Neural crest cell (in vitro differentiated cells): ENCODE measurements around the gene ELFN1. TPM values are rescaled to one million over a fixed set of nuclear protein-coding genes. Genes with fewer than 3 reads are reported as not detected.

Experiments used
- DNase-seq: peaks from one replicate; pipeline ENCODE4 v3.0.0; 2021; ENCODE audit warnings: low read depth, mixed read lengths, low spot score
- H3K27ac Mint-ChIP-seq: one replicate; pipeline ENCODE4 v1.8.0; 2021; ENCODE audit warnings: mild to moderate bottlenecking, mixed read lengths; ENCODE audit not compliant: unreplicated experiment
- H3K27me3 Mint-ChIP-seq: 2 replicates; pipeline ENCODE4 v1.8.0; 2021; ENCODE audit warnings: low read depth, mild to moderate bottlenecking, mixed read lengths
- H3K36me3 Mint-ChIP-seq: 2 replicates; pipeline ENCODE4 v1.8.0; 2021; ENCODE audit warnings: low read depth, mild to moderate bottlenecking, mixed read lengths
- H3K4me1 Mint-ChIP-seq: 2 replicates; pipeline ENCODE4 v1.8.0; 2021; ENCODE audit warnings: mixed read lengths
- H3K4me3 Mint-ChIP-seq: one replicate; pipeline ENCODE4 v1.8.0; 2021; ENCODE audit warnings: mild to moderate bottlenecking, mixed read lengths
- H3K9me3 Mint-ChIP-seq: 2 replicates; pipeline ENCODE4 v1.8.0; 2021; ENCODE audit warnings: mixed read lengths
- total RNA-seq: library from RNA; stranded (reverse); gene quantifications from 2 replicates; pipeline ENCODE4 v1.2.1, GENCODE V29; 2021
- TF ChIP-seq, protein P1 (sequence below): fragments of 200-600 bp; sonication (generic); conservative IDR thresholded peaks from 2 replicates; pipeline ENCODE4 v1.5.0; 2021; ENCODE audit warnings: antibody characterized with exemption, mild to moderate bottlenecking

ELFN1 gene
- total RNA-seq, 1 donor from 2014 or later, result 8.5 TPM

DNA sequence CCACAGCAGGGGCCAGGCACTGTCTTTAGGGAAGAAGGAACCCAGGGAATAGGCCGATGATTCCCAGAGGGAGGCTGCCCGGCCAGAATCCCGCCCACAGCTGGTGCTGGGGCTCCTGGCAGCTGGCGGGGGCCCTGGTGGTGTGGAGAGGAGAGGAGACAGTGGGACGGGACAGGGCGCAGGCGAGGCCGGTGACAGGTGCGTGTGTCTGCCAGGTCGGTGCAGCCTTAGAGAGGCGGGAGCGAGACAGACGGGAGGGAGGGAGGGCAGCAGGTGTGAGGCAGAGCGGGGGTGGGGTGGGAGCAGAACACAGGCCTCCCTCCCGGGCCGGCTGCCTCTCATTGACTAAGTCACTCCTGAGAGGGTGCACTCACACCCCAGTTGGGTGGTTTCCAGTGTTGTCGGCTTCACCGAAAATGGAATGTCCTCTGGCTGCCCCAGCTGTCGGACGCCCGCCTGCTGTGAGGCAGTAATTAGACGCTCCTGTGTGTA lies 55.2 kb downstream of the ELFN1 start:
- no peak overlapping the region for H3K27ac Mint-ChIP-seq
- H3K4me3 Mint-ChIP-seq, result no peak overlapping the region
- no peaks in the 10 kb centered on the region for H3K9me3 Mint-ChIP-seq
- no peak for DNase-seq
- TF ChIP-seq, protein P1, sequence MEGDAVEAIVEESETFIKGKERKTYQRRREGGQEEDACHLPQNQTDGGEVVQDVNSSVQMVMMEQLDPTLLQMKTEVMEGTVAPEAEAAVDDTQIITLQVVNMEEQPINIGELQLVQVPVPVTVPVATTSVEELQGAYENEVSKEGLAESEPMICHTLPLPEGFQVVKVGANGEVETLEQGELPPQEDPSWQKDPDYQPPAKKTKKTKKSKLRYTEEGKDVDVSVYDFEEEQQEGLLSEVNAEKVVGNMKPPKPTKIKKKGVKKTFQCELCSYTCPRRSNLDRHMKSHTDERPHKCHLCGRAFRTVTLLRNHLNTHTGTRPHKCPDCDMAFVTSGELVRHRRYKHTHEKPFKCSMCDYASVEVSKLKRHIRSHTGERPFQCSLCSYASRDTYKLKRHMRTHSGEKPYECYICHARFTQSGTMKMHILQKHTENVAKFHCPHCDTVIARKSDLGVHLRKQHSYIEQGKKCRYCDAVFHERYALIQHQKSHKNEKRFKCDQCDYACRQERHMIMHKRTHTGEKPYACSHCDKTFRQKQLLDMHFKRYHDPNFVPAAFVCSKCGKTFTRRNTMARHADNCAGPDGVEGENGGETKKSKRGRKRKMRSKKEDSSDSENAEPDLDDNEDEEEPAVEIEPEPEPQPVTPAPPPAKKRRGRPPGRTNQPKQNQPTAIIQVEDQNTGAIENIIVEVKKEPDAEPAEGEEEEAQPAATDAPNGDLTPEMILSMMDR, result no peak
- peaks cover 4% of the 10 kb centered on the region for H3K36me3 Mint-ChIP-seq
- peaks cover 7% of the 10 kb centered on the region for H3K4me1 Mint-ChIP-seq
- no peaks in the 10 kb centered on the region for H3K27me3 Mint-ChIP-seq

DNA sequence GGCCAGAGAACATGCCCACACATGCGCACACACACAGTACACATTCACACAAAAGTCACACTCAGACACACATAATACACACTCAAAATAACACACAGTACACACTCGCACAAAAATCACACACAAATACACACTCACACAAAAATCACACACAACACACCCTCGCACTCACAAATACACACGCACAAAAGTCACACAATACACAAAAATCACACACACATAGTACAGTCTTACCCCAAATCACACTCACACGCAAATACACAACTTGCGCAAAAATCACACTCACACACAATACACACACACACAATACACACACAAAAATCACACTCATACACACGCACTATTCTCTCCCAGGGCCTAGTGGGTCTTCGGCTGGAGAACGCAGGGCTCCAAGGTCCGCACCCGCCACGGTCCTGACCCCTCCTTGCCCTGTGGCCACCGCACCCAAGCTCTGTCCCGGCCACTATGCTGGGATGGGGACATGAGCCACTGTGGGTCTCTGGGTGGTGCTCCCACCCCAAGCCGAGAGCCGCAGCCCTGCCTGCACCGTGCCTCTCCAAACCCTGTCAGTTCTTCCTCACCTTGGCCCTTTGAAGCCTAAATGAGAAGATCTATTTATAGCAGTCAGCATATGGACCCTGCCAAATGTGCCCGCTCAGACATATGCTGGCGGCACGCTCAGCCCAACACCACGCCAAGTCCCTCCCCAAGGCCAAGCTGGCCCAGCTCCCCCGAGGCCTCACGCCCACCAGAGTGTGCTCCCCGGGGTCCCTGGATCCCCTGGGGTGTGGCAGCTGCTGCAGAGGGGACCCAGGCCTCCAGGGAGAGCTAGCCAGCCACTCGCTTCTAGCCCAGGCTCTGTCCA lies 55.9 kb downstream of the ELFN1 start:
- no peaks in the 10 kb centered on the region for H3K9me3 Mint-ChIP-seq
- H3K27me3 Mint-ChIP-seq, result no peaks in the 10 kb centered on the region
- no peak for DNase-seq
- TF ChIP-seq, protein P1, result no peak
- H3K4me3 Mint-ChIP-seq, result no peak overlapping the region
- H3K27ac Mint-ChIP-seq, result peak overlapping the region; percentile 7
- peaks cover 8% of the 10 kb centered on the region for H3K4me1 Mint-ChIP-seq
- H3K36me3 Mint-ChIP-seq, result peaks cover 8% of the 10 kb centered on the region

DNA sequence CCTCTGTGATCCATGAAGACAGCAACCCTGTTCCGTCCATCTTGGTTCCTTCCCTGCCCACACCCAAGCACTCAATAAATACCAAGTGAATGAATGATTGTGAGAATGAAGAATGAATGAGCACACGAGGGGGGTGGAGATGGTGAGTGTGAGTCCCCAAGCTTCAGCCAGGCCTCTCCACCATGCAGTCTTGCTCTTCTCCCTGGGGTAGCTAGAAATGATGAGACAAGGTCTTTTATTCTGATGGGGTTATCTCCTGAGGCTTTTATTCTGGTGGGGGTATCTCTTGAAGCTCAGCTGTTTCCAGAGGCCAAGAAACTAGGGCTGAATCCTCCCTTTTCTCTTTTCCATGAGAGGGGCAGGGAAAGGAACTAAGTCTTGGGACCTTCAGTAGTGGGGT lies 57.0 kb downstream of the ELFN1 start:
- no peak for DNase-seq
- Mint-ChIP-seq H3K4me3 (no peak overlapping the region), H3K27me3 (no peaks in the 10 kb centered on the region), H3K36me3 (peaks cover 10% of the 10 kb centered on the region), H3K27ac (no peak overlapping the region), H3K4me1 (peaks cover 8% of the 10 kb centered on the region), H3K9me3 (no peaks in the 10 kb centered on the region)
- TF ChIP-seq, protein P1, result no peak

DNA sequence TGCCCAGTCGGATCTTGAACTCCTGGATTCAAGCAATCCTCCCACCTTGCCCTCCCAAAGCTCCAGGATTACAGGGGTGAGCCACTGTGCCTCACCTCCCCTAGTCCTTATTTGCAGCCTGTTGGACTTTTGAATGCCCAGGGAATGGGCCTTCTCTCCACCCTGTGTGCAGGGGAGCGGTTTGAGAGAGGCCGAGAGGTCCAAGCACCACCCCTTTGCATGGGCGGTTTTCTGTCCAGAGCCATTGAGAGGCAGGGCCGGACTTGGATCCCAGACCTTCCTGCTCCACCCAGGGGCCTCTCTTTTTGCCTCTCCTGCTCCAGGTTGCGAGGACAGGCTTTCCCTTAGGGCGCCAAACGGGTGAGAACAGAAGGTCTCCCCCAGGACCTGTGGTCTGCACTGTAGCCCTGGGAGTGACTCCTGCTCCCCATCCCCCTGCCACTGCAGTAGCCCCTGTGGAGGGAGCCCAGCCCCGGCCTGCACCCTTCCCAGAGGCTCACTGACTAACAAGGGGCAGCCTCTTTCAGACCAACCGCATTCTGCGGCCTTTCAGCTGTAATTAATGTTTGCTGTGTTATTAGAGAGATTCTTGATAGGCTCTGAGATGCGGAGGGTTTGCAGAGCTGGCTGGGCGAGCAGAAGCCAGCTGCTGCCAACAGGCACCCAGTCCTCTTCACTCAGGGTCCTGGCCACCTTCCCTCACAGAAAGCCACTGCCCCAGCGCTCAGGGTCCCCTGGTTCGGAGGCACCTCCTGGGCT lies 57.9 kb downstream of the ELFN1 start:
- Mint-ChIP-seq H3K4me3 (no peak overlapping the region), H3K27ac (no peak overlapping the region), H3K27me3 (no peaks in the 10 kb centered on the region), H3K4me1 (peaks cover 8% of the 10 kb centered on the region), H3K9me3 (no peaks in the 10 kb centered on the region), H3K36me3 (peaks cover 10% of the 10 kb centered on the region)
- DNase-seq, result no peak
- TF ChIP-seq, protein P1, result no peak

DNA sequence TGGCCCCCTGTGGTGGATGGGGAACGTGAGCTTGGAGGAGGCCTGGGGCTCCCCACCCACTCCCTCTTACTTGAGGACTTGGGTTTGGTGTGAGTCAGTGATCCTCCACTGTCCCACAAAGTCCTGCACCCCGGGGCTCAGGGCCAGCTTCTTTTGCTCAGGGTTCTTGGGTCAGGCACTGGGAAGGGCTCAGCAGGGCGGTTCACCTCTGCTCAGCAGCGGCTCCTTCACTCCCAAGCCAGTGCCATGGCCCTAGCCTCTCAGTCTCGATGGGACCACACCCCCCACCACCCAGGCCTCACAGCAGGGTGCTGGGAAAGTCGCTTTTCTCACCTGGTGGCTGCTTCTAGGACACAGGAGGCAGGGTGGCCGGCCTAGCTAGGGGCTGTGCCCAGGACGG lies 59.1 kb downstream of the ELFN1 start:
- no peak for DNase-seq
- TF ChIP-seq, protein P1, result no peak
- H3K27ac Mint-ChIP-seq, result no peak overlapping the region
- no peaks in the 10 kb centered on the region for H3K9me3 Mint-ChIP-seq
- peaks cover 8% of the 10 kb centered on the region for H3K4me1 Mint-ChIP-seq
- peaks cover 10% of the 10 kb centered on the region for H3K36me3 Mint-ChIP-seq
- no peak overlapping the region for H3K4me3 Mint-ChIP-seq
- no peaks in the 10 kb centered on the region for H3K27me3 Mint-ChIP-seq
